ENCODE measurements around the gene KNCN.

The KNCN gene

DNA sequence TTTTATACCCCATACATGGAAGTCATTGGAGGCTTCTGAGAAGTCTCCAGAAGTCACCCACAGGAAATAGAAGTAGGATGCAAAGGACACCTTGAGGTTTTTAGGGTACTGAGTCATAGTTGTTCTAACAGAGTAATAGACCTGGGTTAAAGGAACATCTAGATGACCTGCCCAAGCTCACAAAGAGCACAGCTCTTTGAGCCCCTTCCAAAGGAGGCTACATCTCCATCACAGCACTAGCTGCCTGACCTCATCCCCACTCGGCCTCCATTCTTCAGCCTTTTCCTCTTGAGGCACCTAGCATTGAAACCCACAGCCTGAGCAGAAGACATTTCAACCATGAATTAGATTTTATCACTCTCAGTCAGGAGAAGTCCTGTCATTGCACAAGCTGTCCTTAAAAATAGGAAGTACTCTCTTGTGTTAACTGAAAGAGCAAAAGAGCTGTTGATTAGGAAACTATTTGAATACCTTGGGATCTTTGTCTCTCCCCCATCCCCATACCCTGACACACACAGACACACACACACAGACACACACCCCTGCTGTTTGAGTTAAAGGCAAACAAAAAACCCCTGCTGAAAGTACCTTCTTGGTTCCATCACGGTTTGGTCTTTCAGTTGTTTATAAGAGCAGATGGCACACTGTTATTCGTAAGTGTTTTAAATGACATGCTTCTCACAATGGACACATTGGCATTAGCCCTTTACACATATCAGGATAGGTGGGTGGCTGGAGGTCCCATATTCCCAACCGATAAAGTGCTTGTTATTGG lies 30.4 kb upstream of the KNCN start:
- TF ChIP-seq TAF1 (IDR thresholded peaks at IDR 0.05; ENCODE audit: borderline replicate concordance, low read depth, low read length) = no peak
- TF ChIP-seq POLR2A (IDR thresholded peaks at IDR 0.05; ENCODE audit: low read depth, low read length) = no peak
- TF ChIP-seq POLR2AphosphoS5 (IDR thresholded peaks at IDR 0.05; ENCODE audit: low read depth, low read length) = no peak
- no peak for FAIRE-seq
- DNase-seq (ENCODE audit: insufficient read length) = no peak

DNA sequence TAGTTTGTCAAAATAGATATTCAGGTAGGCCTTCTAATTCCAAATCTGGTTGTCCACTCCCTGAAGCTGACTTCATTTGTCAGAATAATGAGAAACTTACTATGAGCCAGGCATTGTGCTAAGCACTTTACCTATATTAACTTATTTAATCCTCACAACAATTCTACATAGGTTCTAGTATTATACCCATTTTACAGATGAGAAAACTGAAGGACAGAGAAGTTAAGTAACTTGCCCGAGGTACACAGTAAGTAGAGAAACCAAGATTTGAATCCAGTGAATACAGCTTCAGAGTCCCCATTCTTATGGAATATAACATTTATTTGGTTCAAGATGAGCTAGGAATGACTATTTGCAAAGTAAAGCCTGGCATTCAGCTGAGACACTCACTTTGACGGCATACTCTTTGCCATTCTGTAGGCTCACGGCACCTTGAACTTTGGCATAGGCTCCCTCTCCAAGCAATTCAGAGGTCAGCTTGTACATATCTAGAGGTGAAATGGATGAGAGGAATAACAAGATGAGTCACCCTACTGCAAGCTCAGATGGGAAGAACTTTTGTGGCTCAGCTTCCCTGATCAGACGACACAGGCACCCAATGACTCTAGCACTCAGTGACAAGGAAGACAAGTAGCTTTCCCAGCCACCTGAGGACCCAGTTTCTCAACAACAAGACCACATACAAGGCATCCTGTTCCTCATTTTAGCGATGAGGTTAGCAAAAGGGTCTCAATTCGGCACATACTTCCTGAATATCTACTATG lies 28.9 kb upstream of the KNCN start:
- no peak for DNase-seq (ENCODE audit: insufficient read length)
- TF ChIP-seq POLR2A (IDR thresholded peaks at IDR 0.05; ENCODE audit: low read depth, low read length) (no peak), POLR2AphosphoS5 (IDR thresholded peaks at IDR 0.05; ENCODE audit: low read depth, low read length) (no peak), TAF1 (IDR thresholded peaks at IDR 0.05; ENCODE audit: borderline replicate concordance, low read depth, low read length) (no peak)
- no peak for FAIRE-seq

GRCh38 chr1:46577671-46578070 lies 26.2 kb upstream of the KNCN start:
- FAIRE-seq (no peak), DNase-seq (ENCODE audit: insufficient read length) (no peak)
- no peak for TF ChIP-seq TAF1 (IDR thresholded peaks at IDR 0.05; ENCODE audit: borderline replicate concordance, low read depth, low read length)
- TF ChIP-seq POLR2A (IDR thresholded peaks at IDR 0.05; ENCODE audit: low read depth, low read length) = no peak
- TF ChIP-seq POLR2AphosphoS5 (IDR thresholded peaks at IDR 0.05; ENCODE audit: low read depth, low read length) = no peak

- FAIRE-seq (no peak), DNase-seq (ENCODE audit: insufficient read length) (no peak)
- TF ChIP-seq POLR2AphosphoS5 (IDR thresholded peaks at IDR 0.05; ENCODE audit: low read depth, low read length) = no peak
- TF ChIP-seq TAF1 (IDR thresholded peaks at IDR 0.05; ENCODE audit: borderline replicate concordance, low read depth, low read length) = no peak
- no peak for TF ChIP-seq POLR2A (IDR thresholded peaks at IDR 0.05; ENCODE audit: low read depth, low read length)
These were observed 25.1 kb upstream of the KNCN start for GRCh38 chr1:46576596-46576995.

GRCh38 chr1:46575778-46576177 lies 24.3 kb upstream of the KNCN start:
- TF ChIP-seq TAF1 (IDR thresholded peaks at IDR 0.05; ENCODE audit: borderline replicate concordance, low read depth, low read length) = no peak
- no peak for TF ChIP-seq POLR2A (IDR thresholded peaks at IDR 0.05; ENCODE audit: low read depth, low read length)
- TF ChIP-seq POLR2AphosphoS5 (IDR thresholded peaks at IDR 0.05; ENCODE audit: low read depth, low read length) = no peak
- no peak for DNase-seq (ENCODE audit: insufficient read length)
- no peak for FAIRE-seq

DNA sequence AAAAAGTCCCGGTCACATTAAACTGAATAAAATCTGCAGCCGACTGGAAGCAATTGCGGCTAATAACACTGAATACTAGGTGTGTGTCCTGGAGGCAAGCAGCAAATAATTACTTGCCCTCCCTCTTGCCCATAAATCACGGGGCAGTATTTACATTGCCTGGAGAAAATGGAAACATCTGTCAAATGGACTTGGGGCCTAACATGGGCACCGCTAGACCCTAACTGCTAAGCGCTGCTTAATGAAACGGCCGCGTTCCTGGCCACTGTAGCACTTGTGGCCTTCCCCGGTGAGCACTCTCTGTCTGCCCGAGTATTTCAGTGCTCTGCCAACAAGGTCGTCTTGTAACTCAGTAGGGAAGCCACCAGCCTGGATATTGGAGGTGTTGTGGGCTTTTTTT lies 23.9 kb upstream of the KNCN start:
- no peak for DNase-seq (ENCODE audit: insufficient read length)
- TF ChIP-seq POLR2A (IDR thresholded peaks at IDR 0.05; ENCODE audit: low read depth, low read length) = no peak
- TF ChIP-seq TAF1 (IDR thresholded peaks at IDR 0.05; ENCODE audit: borderline replicate concordance, low read depth, low read length) = no peak
- TF ChIP-seq POLR2AphosphoS5 (IDR thresholded peaks at IDR 0.05; ENCODE audit: low read depth, low read length) = no peak
- FAIRE-seq = no peak

DNA sequence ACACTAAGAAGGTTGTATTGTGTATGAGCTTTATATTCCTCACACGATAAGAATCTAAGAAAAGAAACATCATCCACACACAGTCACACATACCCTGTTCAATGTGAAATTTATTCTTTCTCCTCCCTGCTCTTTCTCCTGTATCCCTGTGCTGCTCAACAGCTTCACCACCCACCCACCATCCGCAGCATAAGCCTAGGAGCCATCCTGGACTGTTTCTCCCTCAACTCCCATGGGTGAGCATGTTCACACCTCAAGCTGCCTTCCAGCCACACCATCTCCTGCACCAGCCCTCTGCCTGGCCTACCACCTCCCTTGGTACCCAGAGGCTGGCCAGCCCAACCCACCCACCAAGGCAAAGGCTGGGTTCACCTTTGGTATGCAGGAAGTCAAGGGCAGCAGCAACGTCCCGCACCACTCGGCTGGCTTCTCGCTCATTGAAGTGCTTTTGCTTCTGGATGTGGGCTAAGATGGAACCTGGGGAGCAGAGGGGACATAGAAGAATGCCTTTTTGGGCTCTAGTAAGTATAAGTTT lies 20.3 kb upstream of the KNCN start:
- TF ChIP-seq POLR2AphosphoS5 (IDR thresholded peaks at IDR 0.05; ENCODE audit: low read depth, low read length) = no peak
- no peak for TF ChIP-seq TAF1 (IDR thresholded peaks at IDR 0.05; ENCODE audit: borderline replicate concordance, low read depth, low read length)
- no peak for TF ChIP-seq POLR2A (IDR thresholded peaks at IDR 0.05; ENCODE audit: low read depth, low read length)
- FAIRE-seq (no peak), DNase-seq (ENCODE audit: insufficient read length) (no peak)

DNA sequence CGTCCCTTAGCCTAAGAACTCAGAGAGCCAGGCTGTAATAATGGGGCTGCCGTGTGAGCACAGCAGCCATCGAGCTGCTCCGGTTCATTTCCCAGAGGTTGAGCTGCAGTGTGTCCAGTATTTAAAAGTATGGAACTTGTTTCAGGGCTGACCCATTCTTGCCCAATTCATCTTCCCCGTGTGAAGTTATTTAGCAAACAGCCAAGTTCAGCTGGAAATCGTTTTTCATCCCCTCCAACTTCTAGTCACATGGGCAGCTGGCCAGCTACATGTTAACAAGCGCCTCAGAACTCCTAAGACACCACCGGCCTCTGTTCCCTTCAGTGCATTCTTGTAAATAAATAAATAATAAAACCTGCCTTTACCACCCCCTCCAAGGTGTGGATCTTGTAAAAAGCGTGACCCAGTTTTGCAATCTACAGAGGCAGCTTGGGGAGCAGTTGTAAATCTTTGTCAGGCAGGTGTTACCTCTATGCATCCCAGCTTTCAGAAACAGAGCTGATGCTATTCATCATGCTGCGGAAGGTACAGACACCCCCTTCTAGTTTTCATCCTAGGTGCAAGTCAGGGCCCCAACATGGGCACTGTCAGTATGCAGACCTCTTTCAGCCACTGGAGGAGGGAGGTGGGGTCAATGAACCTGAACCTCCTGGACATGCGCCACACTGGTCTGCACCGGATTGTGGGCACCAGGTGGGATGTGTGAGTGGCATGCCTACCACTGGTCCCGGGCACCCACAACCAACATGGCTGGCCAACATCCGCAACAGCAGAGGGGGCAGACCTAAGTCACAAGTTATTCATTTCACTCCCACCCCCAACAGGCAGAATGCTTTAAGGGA lies 18.7 kb upstream of the KNCN start:
- no peak for DNase-seq (ENCODE audit: insufficient read length)
- no peak for FAIRE-seq
- TF ChIP-seq POLR2A (IDR thresholded peaks at IDR 0.05; ENCODE audit: low read depth, low read length) (no peak), TAF1 (IDR thresholded peaks at IDR 0.05; ENCODE audit: borderline replicate concordance, low read depth, low read length) (no peak), POLR2AphosphoS5 (IDR thresholded peaks at IDR 0.05; ENCODE audit: low read depth, low read length) (no peak)

DNA sequence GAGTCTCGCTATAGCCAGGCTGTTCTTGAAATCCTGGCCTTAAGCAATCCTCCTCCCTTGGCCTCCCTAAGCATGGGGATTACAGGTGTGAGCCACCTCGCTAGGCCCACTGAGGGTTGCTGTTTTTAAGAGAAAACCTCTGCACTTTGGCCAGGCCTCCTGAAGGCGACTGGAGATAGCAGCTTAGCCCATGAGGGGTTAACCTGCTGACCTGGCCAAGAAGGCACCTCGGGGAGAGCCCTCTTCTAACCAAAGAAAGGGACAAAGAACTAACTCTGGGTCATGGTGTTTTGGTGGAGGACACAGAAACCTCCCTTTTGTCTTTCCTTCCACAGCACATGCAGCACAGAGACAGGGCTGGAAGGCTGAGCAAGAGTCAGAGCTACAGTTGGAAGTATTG lies 17.7 kb upstream of the KNCN start:
- TF ChIP-seq TAF1 (IDR thresholded peaks at IDR 0.05; ENCODE audit: borderline replicate concordance, low read depth, low read length) = no peak
- TF ChIP-seq POLR2A (IDR thresholded peaks at IDR 0.05; ENCODE audit: low read depth, low read length) = no peak
- TF ChIP-seq POLR2AphosphoS5 (IDR thresholded peaks at IDR 0.05; ENCODE audit: low read depth, low read length) = no peak
- FAIRE-seq (no peak), DNase-seq (ENCODE audit: insufficient read length) (no peak)

GRCh38 chr1:46568461-46568891 lies 17.0 kb upstream of the KNCN start:
- no peak for TF ChIP-seq TAF1 (IDR thresholded peaks at IDR 0.05; ENCODE audit: borderline replicate concordance, low read depth, low read length)
- no peak for TF ChIP-seq POLR2A (IDR thresholded peaks at IDR 0.05; ENCODE audit: low read depth, low read length)
- TF ChIP-seq POLR2AphosphoS5 (IDR thresholded peaks at IDR 0.05; ENCODE audit: low read depth, low read length) = no peak
- DNase-seq (ENCODE audit: insufficient read length) (no peak), FAIRE-seq (no peak)

DNA sequence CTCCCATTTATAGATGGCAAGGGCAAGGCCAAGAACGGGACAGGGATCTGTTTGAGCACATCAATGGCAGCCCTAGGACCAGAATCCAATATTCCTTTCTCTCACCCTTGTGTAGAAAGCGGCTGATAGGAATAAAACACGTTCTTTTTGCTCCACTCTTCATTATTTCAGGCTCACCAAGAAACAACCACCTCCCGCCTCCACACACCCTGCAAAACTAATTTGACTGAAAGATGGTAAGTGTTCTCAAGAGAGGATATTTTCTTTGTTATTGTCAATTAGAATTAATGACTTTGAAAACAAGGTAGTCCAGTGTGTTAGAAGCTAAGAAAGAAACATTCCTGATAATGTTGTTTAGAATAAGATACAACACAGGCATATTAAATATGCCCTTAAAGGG lies 11.9 kb upstream of the KNCN start:
- no peak for TF ChIP-seq POLR2A (IDR thresholded peaks at IDR 0.05; ENCODE audit: low read depth, low read length)
- no peak for TF ChIP-seq POLR2AphosphoS5 (IDR thresholded peaks at IDR 0.05; ENCODE audit: low read depth, low read length)
- TF ChIP-seq TAF1 (IDR thresholded peaks at IDR 0.05; ENCODE audit: borderline replicate concordance, low read depth, low read length) = no peak
- no peak for DNase-seq (ENCODE audit: insufficient read length)
- FAIRE-seq = no peak

All from GM12892 (cell line).